Peyer's patch (tissue), 4 donors: ENCODE data around the gene AGBL3. TPM values are rescaled to one million over a fixed set of nuclear protein-coding genes. Genes with fewer than 3 reads are reported as not detected.

ENCODE experiments used
- DNase-seq, 3 donors: peaks; one replicate each; pipeline ENCODE4 v3.0.0-alpha.2; 2017 to 2019
- H3K27ac ChIP-seq, 4 donors: fragments of 200-600 bp; sonication (generic); one replicate each; pipeline ENCODE4 v1.5.1; 2016 to 2019
- H3K27me3 ChIP-seq, 2 donors: fragments of 200-600 bp; sonication (generic); one replicate each; pipeline ENCODE4 v1.5.1; 2019
- H3K36me3 ChIP-seq, 3 donors: fragments of 200-600 bp; sonication (generic); one replicate each; pipeline ENCODE4 v1.5.1; 2016 to 2019
- H3K4me1 ChIP-seq, 4 donors: fragments of 200-600 bp; sonication (generic); one replicate each; pipeline ENCODE4 v1.5.1; 2016 to 2019
- H3K4me3 ChIP-seq, 4 donors: fragments of 200-600 bp; sonication (generic); 1 replicate in 3 of 4; 2 replicates in 1 of 4; pipeline ENCODE4 v1.5.1; 2016 to 2019; ENCODE audit warnings: mild to moderate bottlenecking in 1 of 4
- H3K9me3 ChIP-seq, 4 donors: fragments of 200-600 bp; sonication (generic); one replicate each; pipeline ENCODE4 v1.5.1; 2016 to 2019; ENCODE audit warnings: mild to moderate bottlenecking in 1 of 4
- POLR2A ChIP-seq, 2 donors: fragments of 450-650 bp; IDR thresholded peaks; one replicate each; pipeline ENCODE4 v1.5.1; 2017; ENCODE audit warnings: antibody characterized with exemption in 2 of 2, mild to moderate bottlenecking in 2 of 2, moderate library complexity in 2 of 2
- total RNA-seq, 4 donors: library from RNA; depleted of rRNA; stranded (reverse); fragments of >200 nt; gene quantifications; one replicate each; pipeline ENCODE4 v1.1.0, GENCODE V29; 2016
- TF ChIP-seq, protein P1 (sequence below), 6 experiments: fragments of 450-650 bp in 4 of 6; fragments of 200-600 bp in 2 of 6; sonication (generic) in 1 of 6; IDR thresholded peaks; one replicate each; pipeline ENCODE4 v1.5.1; 2017 to 2019; ENCODE audit warnings: antibody characterized with exemption in 6 of 6, mild to moderate bottlenecking in 3 of 6, moderate library complexity in 1 of 6

The AGBL3 gene
- total RNA-seq, 4 donors from 2014 or later: 0.38 to 8.4 (median 4.3) TPM

DNA sequence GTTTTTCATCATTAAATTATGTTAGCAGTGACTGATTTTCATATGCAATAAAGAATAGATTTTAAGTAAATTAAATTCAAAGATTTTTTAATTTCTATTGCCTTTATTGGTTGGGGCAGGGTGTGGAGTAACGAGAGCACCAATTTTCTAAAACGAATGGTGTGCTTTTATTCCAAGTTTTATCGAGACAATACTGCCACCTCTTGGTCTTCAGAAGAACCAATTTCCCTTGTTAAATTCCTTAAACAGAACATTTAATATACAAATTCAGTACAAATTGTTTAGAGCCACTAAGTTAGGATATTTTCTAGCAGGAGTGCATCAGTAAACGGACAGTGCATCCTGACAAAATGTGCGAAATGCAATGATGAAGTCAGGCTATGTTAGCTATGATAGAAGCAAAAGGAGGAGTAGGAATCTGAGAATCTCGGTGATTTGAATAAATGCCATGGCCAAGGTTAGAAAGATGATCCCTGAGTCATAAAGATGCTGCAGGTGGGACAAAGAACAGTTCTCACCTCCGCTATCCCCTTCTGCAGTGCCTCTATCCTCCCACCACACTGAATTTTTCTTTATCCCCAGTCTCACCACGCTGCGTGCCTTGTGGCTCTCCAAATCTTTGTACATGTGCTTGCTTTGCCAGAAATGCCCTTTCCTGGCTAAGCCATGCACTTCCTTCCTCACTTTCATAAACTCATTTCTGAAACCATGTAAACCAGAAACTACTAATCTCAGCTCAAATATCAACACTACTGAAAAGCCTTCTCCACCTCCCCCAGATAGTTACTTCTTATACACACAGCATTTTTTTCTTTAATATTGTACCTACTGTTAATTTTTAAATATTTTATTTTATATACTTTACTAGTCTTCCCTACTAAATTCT is 31.9 kb upstream of the AGBL3 start:
- Histone ChIP-seq H3K27me3 (no peaks in the 10 kb centered on the region), H3K4me3 (no peak overlapping the region), H3K9me3 (no peaks in the 10 kb centered on the region), H3K4me1 (no peaks in the 10 kb centered on the region), H3K27ac (no peak overlapping the region), H3K36me3 (peaks cover 0 to 48% (median 0%) of the 10 kb centered on the region in 3 donors)
- no peak for DNase-seq
- TF ChIP-seq POLR2A (IDR thresholded peaks at IDR 0.05): no peak
- TF ChIP-seq, protein P1, sequence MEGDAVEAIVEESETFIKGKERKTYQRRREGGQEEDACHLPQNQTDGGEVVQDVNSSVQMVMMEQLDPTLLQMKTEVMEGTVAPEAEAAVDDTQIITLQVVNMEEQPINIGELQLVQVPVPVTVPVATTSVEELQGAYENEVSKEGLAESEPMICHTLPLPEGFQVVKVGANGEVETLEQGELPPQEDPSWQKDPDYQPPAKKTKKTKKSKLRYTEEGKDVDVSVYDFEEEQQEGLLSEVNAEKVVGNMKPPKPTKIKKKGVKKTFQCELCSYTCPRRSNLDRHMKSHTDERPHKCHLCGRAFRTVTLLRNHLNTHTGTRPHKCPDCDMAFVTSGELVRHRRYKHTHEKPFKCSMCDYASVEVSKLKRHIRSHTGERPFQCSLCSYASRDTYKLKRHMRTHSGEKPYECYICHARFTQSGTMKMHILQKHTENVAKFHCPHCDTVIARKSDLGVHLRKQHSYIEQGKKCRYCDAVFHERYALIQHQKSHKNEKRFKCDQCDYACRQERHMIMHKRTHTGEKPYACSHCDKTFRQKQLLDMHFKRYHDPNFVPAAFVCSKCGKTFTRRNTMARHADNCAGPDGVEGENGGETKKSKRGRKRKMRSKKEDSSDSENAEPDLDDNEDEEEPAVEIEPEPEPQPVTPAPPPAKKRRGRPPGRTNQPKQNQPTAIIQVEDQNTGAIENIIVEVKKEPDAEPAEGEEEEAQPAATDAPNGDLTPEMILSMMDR (IDR thresholded peaks at IDR 0.05): peak; percentile 29 to 62 (median 56)

DNA sequence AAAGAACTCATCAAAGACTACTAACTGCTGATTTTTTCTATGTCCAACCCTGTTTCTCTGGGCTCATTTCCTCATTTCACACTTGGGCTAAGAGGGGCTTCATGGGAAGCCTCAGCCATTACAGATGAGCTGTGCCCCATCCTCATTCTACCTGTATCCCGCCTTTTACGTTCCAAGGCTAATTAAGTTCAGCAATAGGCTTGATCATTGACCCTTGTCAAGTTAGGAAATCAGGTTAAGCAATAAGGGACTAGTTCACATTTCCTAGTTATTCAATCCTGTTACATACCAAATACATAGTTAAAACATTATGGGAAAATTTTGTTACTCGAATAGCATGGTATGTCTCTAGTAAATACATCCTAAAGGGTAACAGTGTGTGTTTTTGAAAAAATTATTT is 29.3 kb upstream of the AGBL3 start:
- TF ChIP-seq, protein P1 (IDR thresholded peaks at IDR 0.05): no peak
- no peak for TF ChIP-seq POLR2A (IDR thresholded peaks at IDR 0.05)
- peaks cover 0 to 52% (median 0%) of the 10 kb centered on the region in 3 donors for H3K36me3 ChIP-seq

DNA sequence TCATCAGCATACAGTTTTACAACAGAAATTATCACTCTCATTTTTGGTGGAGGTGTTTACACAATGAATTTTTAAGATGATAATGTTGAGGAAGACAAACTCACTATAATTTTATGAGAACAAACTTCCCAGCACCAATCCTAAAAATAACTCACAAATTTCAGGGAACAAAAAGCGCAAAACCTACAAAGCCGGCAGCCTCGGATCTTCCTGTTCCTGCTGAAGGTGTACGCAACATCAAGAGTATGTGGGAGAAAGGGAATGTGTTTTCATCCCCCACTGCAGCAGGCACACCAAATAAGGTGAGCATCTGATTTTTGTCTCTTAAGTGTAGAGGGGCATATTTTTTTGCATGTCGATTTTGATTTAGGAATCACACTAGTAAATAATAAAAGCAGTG is 26.5 kb upstream of the AGBL3 start:
- Histone ChIP-seq H3K27me3 (no peaks in the 10 kb centered on the region), H3K4me3 (no peak overlapping the region), H3K27ac (no peak overlapping the region), H3K9me3 (no peaks in the 10 kb centered on the region), H3K4me1 (no peaks in the 10 kb centered on the region), H3K36me3 (peaks cover 0 to 42% (median 0%) of the 10 kb centered on the region in 3 donors)
- TF ChIP-seq, protein P1 (IDR thresholded peaks at IDR 0.05): no peak
- TF ChIP-seq POLR2A (IDR thresholded peaks at IDR 0.05): no peak
- DNase-seq: no peak

More for the DNA sequence above, 29.3 kb upstream of the AGBL3 start:
- no peak for DNase-seq
- no peaks in the 10 kb centered on the region for H3K27me3 ChIP-seq
- no peaks in the 10 kb centered on the region for H3K9me3 ChIP-seq
- no peak overlapping the region for H3K27ac ChIP-seq
- H3K4me3 ChIP-seq: no peak overlapping the region
- no peaks in the 10 kb centered on the region for H3K4me1 ChIP-seq

DNA sequence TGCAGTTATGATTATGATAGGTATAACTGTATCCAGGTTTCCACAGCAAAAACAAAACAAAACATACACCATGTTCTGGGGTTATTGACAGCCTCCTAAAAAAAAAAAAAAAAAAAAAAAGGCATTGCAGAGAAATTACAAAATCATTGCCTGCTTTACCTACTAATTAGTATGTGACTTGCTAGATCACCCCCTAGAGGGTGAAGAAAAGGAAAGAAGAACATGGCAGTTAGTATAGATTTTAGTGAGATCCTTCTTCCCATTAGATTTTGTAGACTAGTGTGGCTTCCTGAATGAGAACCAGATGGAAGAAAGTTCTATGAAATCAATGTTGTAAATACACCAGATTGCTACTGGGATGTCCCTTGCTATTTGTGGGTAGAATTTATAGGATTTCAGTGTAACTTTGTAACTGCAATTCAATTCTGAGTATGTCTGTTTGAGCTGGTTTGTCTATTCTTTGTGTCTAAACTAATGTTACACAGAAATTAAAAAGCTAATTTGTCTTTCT is 24.0 kb upstream of the AGBL3 start:
- no peaks in the 10 kb centered on the region for H3K27me3 ChIP-seq
- no peaks in the 10 kb centered on the region for H3K4me1 ChIP-seq
- TF ChIP-seq, protein P1 (IDR thresholded peaks at IDR 0.05): no peak
- no peak for TF ChIP-seq POLR2A (IDR thresholded peaks at IDR 0.05)
- no peaks in the 10 kb centered on the region for H3K9me3 ChIP-seq
- no peak for DNase-seq
- H3K4me3 ChIP-seq: no peak overlapping the region
- H3K27ac ChIP-seq: no peak overlapping the region
- peaks cover 0 to 60% (median 0%) of the 10 kb centered on the region in 3 donors for H3K36me3 ChIP-seq

DNA sequence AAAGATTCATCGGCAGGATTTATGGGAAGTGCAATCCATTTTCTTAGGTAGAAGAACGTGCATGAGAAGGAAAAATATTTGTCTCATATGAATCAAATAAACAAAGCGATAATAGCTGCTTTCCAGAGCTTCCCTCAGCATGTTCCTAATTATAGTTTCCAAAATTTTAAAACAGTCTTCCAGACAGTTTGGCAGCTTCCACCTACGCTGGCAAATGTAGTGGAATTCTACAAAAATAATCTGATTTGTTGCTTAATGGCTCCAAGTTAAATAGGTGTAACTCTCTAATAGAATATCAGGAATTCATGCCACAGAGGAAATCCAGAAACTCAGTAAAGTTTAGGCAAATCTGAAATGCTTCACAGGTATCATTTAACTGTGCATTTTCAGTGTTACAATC is 23.3 kb upstream of the AGBL3 start:
- no peak for TF ChIP-seq POLR2A (IDR thresholded peaks at IDR 0.05)
- TF ChIP-seq, protein P1 (IDR thresholded peaks at IDR 0.05): no peak

More for the DNA sequence above, 23.3 kb upstream of the AGBL3 start:
- Histone ChIP-seq H3K4me3 (no peak overlapping the region), H3K9me3 (no peaks in the 10 kb centered on the region), H3K36me3 (peaks cover 0 to 56% (median 0%) of the 10 kb centered on the region in 3 donors), H3K27me3 (no peaks in the 10 kb centered on the region), H3K4me1 (no peaks in the 10 kb centered on the region), H3K27ac (no peak overlapping the region)
- no peak for DNase-seq
